Type B pancreatic cell (in vitro differentiated cells): ENCODE measurements around the gene PIANP. TPM values are rescaled to one million over a fixed set of nuclear protein-coding genes. Genes with fewer than 3 reads are reported as not detected.

Source experiments
- DNase-seq: peaks from one replicate; pipeline ENCODE4 v3.0.0; 2021; ENCODE audit warnings: mixed read lengths; ENCODE audit not compliant: unreplicated experiment; ENCODE audit errors: extremely low spot score
- H3K27ac Mint-ChIP-seq: 2 replicates; pipeline ENCODE4 v1.8.0; 2021; ENCODE audit warnings: mild to moderate bottlenecking, mixed read lengths
- H3K27me3 Mint-ChIP-seq: 2 replicates; pipeline ENCODE4 v1.8.0; 2021; ENCODE audit warnings: mixed read lengths
- H3K36me3 Mint-ChIP-seq: 2 replicates; pipeline ENCODE4 v1.8.0; 2021; ENCODE audit warnings: mixed read lengths
- H3K4me1 Mint-ChIP-seq: one replicate; pipeline ENCODE4 v1.8.0; 2021; ENCODE audit warnings: mixed read lengths; ENCODE audit not compliant: unreplicated experiment
- H3K4me3 Mint-ChIP-seq: 2 replicates; pipeline ENCODE4 v1.8.0; 2021; ENCODE audit warnings: mild to moderate bottlenecking, mixed read lengths
- H3K9me3 Mint-ChIP-seq: 2 replicates; pipeline ENCODE4 v1.8.0; 2021; ENCODE audit warnings: mixed read lengths
- total RNA-seq: library from RNA; stranded (reverse); gene quantifications from 2 replicates; pipeline ENCODE4 v1.2.1, GENCODE V29; 2021; ENCODE audit warnings: low replicate concordance
- TF ChIP-seq, protein P1 (sequence below): fragments of 200-600 bp; sonication (generic); conservative IDR thresholded peaks from 2 replicates; pipeline ENCODE4 v1.5.0; 2021; ENCODE audit warnings: antibody characterized with exemption, mild to moderate bottlenecking

Gene PIANP
- total RNA-seq, 1 donor from 2014 or later = 3.9 TPM

GRCh38 chr12:6644903-6645302, 55.7 kb downstream of the PIANP start:
- H3K27ac Mint-ChIP-seq = no peak overlapping the region
- TF ChIP-seq, protein P1, sequence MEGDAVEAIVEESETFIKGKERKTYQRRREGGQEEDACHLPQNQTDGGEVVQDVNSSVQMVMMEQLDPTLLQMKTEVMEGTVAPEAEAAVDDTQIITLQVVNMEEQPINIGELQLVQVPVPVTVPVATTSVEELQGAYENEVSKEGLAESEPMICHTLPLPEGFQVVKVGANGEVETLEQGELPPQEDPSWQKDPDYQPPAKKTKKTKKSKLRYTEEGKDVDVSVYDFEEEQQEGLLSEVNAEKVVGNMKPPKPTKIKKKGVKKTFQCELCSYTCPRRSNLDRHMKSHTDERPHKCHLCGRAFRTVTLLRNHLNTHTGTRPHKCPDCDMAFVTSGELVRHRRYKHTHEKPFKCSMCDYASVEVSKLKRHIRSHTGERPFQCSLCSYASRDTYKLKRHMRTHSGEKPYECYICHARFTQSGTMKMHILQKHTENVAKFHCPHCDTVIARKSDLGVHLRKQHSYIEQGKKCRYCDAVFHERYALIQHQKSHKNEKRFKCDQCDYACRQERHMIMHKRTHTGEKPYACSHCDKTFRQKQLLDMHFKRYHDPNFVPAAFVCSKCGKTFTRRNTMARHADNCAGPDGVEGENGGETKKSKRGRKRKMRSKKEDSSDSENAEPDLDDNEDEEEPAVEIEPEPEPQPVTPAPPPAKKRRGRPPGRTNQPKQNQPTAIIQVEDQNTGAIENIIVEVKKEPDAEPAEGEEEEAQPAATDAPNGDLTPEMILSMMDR = no peak
- DNase-seq = no peak
- H3K36me3 Mint-ChIP-seq = peaks cover 31% of the 10 kb centered on the region
- H3K4me3 Mint-ChIP-seq = no peak overlapping the region
- H3K27me3 Mint-ChIP-seq = peaks cover 40% of the 10 kb centered on the region
- H3K4me1 Mint-ChIP-seq = no peaks in the 10 kb centered on the region
- H3K9me3 Mint-ChIP-seq = peaks cover 6% of the 10 kb centered on the region

DNA sequence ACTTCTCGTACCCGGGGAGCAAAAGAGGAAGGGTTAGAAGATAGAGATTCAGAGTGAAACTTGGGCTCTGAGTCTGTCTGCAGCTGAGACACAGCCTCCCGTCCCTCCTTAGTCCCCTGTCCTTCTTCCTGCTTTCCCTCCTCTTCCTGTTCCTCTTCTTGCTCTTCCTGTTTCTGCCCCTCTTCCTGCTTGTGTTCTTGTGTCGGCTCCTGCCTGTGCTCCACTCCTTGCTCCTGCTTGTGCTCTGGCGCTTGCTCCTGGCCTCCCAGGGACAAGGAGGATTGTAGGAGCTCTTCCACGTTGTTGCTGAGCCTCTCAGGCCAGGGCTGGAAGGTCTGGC, 56.4 kb downstream of the PIANP start:
- Mint-ChIP-seq H3K27me3 (peaks cover 43% of the 10 kb centered on the region), H3K27ac (no peak overlapping the region), H3K9me3 (peaks cover 6% of the 10 kb centered on the region), H3K4me3 (no peak overlapping the region), H3K4me1 (no peaks in the 10 kb centered on the region), H3K36me3 (peaks cover 31% of the 10 kb centered on the region)
- no peak for DNase-seq
- TF ChIP-seq, protein P1 = no peak

Other genes starting within 250 kb of the PIANP start
- gene TAPBPL, start 248.8 kb downstream of the PIANP start, total RNA-seq = 12.4 and 21.1 TPM in 2 replicates
- gene VAMP1, start 230.1 kb downstream of the PIANP start, total RNA-seq = 10.1 and 12.7 TPM in 2 replicates
- gene MRPL51, start 207.6 kb downstream of the PIANP start, total RNA-seq = 213 and 396 TPM in 2 replicates
- gene NCAPD2, start 206.7 kb downstream of the PIANP start, total RNA-seq = 96.5 and 109 TPM in 2 replicates
- gene GAPDH, start 166.3 kb downstream of the PIANP start, total RNA-seq = 2,317 and 5,618 TPM in 2 replicates
- 9.1 and 17.5 TPM in 2 replicates for gene IFFO1, start 144.8 kb downstream of the PIANP start, total RNA-seq
- 60.9 and 106 TPM in 2 replicates for gene NOP2, start 132.5 kb downstream of the PIANP start, total RNA-seq
- gene CHD4, start 93.4 kb downstream of the PIANP start, total RNA-seq = 270 and 289 TPM in 2 replicates
- 2.7 and 19.9 TPM in 2 replicates for gene LPAR5, start 64.9 kb downstream of the PIANP start, total RNA-seq
- gene ACRBP, start 53.4 kb downstream of the PIANP start, total RNA-seq = 3.9 and 7.1 TPM in 2 replicates
- gene ING4, start 37.7 kb downstream of the PIANP start, total RNA-seq = 58.1 and 102 TPM in 2 replicates
- gene ZNF384, start 11.4 kb downstream of the PIANP start, total RNA-seq = 78.3 and 127 TPM in 2 replicates
- gene COPS7A, start 23.2 kb upstream of the PIANP start, total RNA-seq = 35.4 and 94.5 TPM in 2 replicates
- gene MLF2, start 52.3 kb upstream of the PIANP start, total RNA-seq = 187 and 371 TPM in 2 replicates
- gene PTMS, start 65.5 kb upstream of the PIANP start, total RNA-seq = 191 and 395 TPM in 2 replicates
- gene LAG3, start 71.7 kb upstream of the PIANP start, total RNA-seq = 0.52 and 2.6 TPM in 2 replicates
- gene CD4, start 88.7 kb upstream of the PIANP start, total RNA-seq = 0.64 and 0.65 TPM in 2 replicates
- 5.4 and 17.8 TPM in 2 replicates for gene GPR162, start 121.0 kb upstream of the PIANP start, total RNA-seq
- 40.7 and 66.0 TPM in 2 replicates for gene P3H3, start 127.6 kb upstream of the PIANP start, total RNA-seq
- 6.3 and 25.2 TPM in 2 replicates for gene GNB3, start 140.1 kb upstream of the PIANP start, total RNA-seq
- gene CDCA3, start 150.5 kb upstream of the PIANP start, total RNA-seq = 31.7 and 33.5 TPM in 2 replicates
- gene USP5, start 151.3 kb upstream of the PIANP start, total RNA-seq = 121 and 198 TPM in 2 replicates
- gene TPI1, start 166.7 kb upstream of the PIANP start, total RNA-seq = 565 and 954 TPM in 2 replicates
- gene SPSB2, start 172.5 kb upstream of the PIANP start, total RNA-seq = 6.5 and 13.9 TPM in 2 replicates
- gene LRRC23, start 204.0 kb upstream of the PIANP start, total RNA-seq = 10.1 and 20.0 TPM in 2 replicates
- 32.2 and 33.1 TPM in 2 replicates for gene ENO2, start 213.8 kb upstream of the PIANP start, total RNA-seq
- 131 and 139 TPM in 2 replicates for gene ATN1, start 227.1 kb upstream of the PIANP start, total RNA-seq
- gene RNU7-1, start 243.0 kb upstream of the PIANP start, total RNA-seq = not detected in 2 replicates
- gene C12orf57, start 243.2 kb upstream of the PIANP start, total RNA-seq = 220 and 275 TPM in 2 replicates